Adipose tissue (tissue), 3 donors: ENCODE data around the gene PSMB7. TPM values are rescaled to one million over a fixed set of nuclear protein-coding genes. Genes with fewer than 3 reads are reported as not detected.

Experiments used
- H3K27ac ChIP-seq: one replicate; pipeline ENCODE4 v1.5.1; 2013; ENCODE audit warnings: low read depth, low read length
- WGBS, 3 donors: extraction: QIAGEN DNeasy Blood & Tissue Kit; methylation state at CpG; one replicate each; pipeline ENCODE4 v1.1.7; 2013; 5-methylcytosine and 5-hydroxymethylcytosine counted together
- polyA plus RNA-seq, 3 donors: library from polyadenylated mRNA; stranded (reverse); fragments of 200-250 nt; gene quantifications; one replicate each; pipeline ENCODE4 v1.2.3, GENCODE V29; 2013
- donor health status: healthy with polysubstance abuse.
- donor health status: Bipolar disorder and iron deficiency.
- donor health status: healthy.

The PSMB7 gene
- polyA plus RNA-seq, 3 donors = 133 to 197 (median 137) TPM

- WGBS, 3 donors = 83 to 92% (median 83%) methylated on average over 22 to 23 of the region's 23 CpGs
- no peak overlapping the region for H3K27ac ChIP-seq
Measured at GRCh38 chr9:124343533-124344290, 71.5 kb downstream of the PSMB7 start.

GRCh38 chr9:124342776-124343485 lies 72.3 kb downstream of the PSMB7 start:
- H3K27ac ChIP-seq = no peak overlapping the region
- WGBS, 3 donors = 42 to 68% (median 56%) methylated on average over 26 of the region's 26 CpGs

GRCh38 chr9:124342402-124342775 lies 72.9 kb downstream of the PSMB7 start:
- H3K27ac ChIP-seq = no peak overlapping the region
- 60 to 92% (median 70%) methylated on average over 11 of the region's 11 CpGs for WGBS, 3 donors

GRCh38 chr9:124341455-124342170 lies 73.6 kb downstream of the PSMB7 start:
- 83 to 89% (median 87%) methylated on average over 21 of the region's 21 CpGs for WGBS, 3 donors
- no peak overlapping the region for H3K27ac ChIP-seq

- H3K27ac ChIP-seq = no peak overlapping the region
- 85 to 88% (median 87%) methylated on average over 18 of the region's 18 CpGs for WGBS, 3 donors
Measured at GRCh38 chr9:124340219-124341069, 74.8 kb downstream of the PSMB7 start.

- WGBS, 3 donors = 82% methylated on average over 13 of the region's 13 CpGs
- no peak overlapping the region for H3K27ac ChIP-seq
Measured at GRCh38 chr9:124339603-124340146, 75.6 kb downstream of the PSMB7 start.

GRCh38 chr9:124337562-124337961 lies 77.7 kb downstream of the PSMB7 start:
- 95 to 99% (median 97%) methylated on average over 5 of the region's 5 CpGs for WGBS, 3 donors
- H3K27ac ChIP-seq = no peak overlapping the region

- no peak overlapping the region for H3K27ac ChIP-seq
- 86 to 89% (median 88%) methylated on average over 14 of the region's 14 CpGs for WGBS, 3 donors
Measured at GRCh38 chr9:124335320-124335707, 79.9 kb downstream of the PSMB7 start.

- H3K27ac ChIP-seq = no peak overlapping the region
- 85 to 92% (median 90%) methylated on average over 15 of the region's 15 CpGs for WGBS, 3 donors
Measured at GRCh38 chr9:124334568-124335319, 80.5 kb downstream of the PSMB7 start.

- 94 to 95% (median 94%) methylated on average over 7 of the region's 7 CpGs for WGBS, 3 donors
- H3K27ac ChIP-seq = no peak overlapping the region
Measured at GRCh38 chr9:124333203-124333579, 82.1 kb downstream of the PSMB7 start.

GRCh38 chr9:124332361-124333202 lies 82.7 kb downstream of the PSMB7 start:
- H3K27ac ChIP-seq = no peak overlapping the region
- WGBS, 3 donors = 82 to 85% (median 82%) methylated on average over 24 to 28 of the region's 28 CpGs

- WGBS, 3 donors = 84 to 90% (median 89%) methylated on average over 11 of the region's 11 CpGs
- H3K27ac ChIP-seq = no peak overlapping the region
Measured at GRCh38 chr9:124331580-124331979, 83.7 kb downstream of the PSMB7 start.

GRCh38 chr9:124330011-124330697 lies 85.1 kb downstream of the PSMB7 start:
- 86 to 92% (median 87%) methylated on average over 27 to 29 of the region's 29 CpGs for WGBS, 3 donors
- H3K27ac ChIP-seq = no peak overlapping the region

GRCh38 chr9:124329206-124329792 lies 85.9 kb downstream of the PSMB7 start:
- WGBS, 3 donors = 86 to 91% (median 87%) methylated on average over 19 of the region's 19 CpGs
- no peak overlapping the region for H3K27ac ChIP-seq

GRCh38 chr9:124328285-124328684 lies 87.0 kb downstream of the PSMB7 start:
- H3K27ac ChIP-seq = no peak overlapping the region
- WGBS, 3 donors = 94 to 96% (median 95%) methylated on average over 12 of the region's 12 CpGs

- H3K27ac ChIP-seq = no peak overlapping the region
- 82 to 84% (median 83%) methylated on average over 9 of the region's 9 CpGs for WGBS, 3 donors
Measured at GRCh38 chr9:124327491-124327890, 87.8 kb downstream of the PSMB7 start.
